WTC11 (cell line): Measurements from ENCODE around the gene DIP2A. TPM values are rescaled to one million over a fixed set of nuclear protein-coding genes. Genes with fewer than 3 reads are reported as not detected.

Experiments
- ATAC-seq: fragments of 200-7000 bp; cut with Tn5 transposase; 2 replicates; pipeline ENCODE4 v1.10.0; 2021; ENCODE audit warnings: mild to moderate bottlenecking, moderate library complexity
- CTCF ChIA-PET: fragments of 300-600 bp; sonication (Branson Sonifier 250); formaldehyde crosslinking; loops from one replicate; lab custom pipeline; 2021; ENCODE audit warnings: antibody characterized with exemption; lab: Charles Lee
- POLR2A ChIA-PET: fragments of 350-600 bp; sonication (Branson Sonifier 250); formaldehyde crosslinking; loops from one replicate; lab custom pipeline; 2021; ENCODE audit warnings: antibody characterized with exemption; lab: Charles Lee
- DNase-seq: peaks from one replicate; pipeline ENCODE4 v3.0.0; 2021; ENCODE audit warnings: low spot score
- H3K27ac Mint-ChIP-seq: 2 replicates; pipeline ENCODE4 v1.8.0; 2021; ENCODE audit warnings: mixed read lengths
- H3K27me3 Mint-ChIP-seq: 2 replicates; pipeline ENCODE4 v1.8.0; 2021; ENCODE audit warnings: low read depth, mild to moderate bottlenecking, moderate library complexity, mixed read lengths
- H3K36me3 Mint-ChIP-seq: 2 replicates; pipeline ENCODE4 v1.8.0; 2021; ENCODE audit warnings: mixed read lengths
- H3K4me1 Mint-ChIP-seq: 2 replicates; pipeline ENCODE4 v1.8.0; 2022; ENCODE audit warnings: mixed read lengths
- H3K4me3 Mint-ChIP-seq: 2 replicates; pipeline ENCODE4 v1.8.0; 2021; ENCODE audit warnings: mild to moderate bottlenecking, moderate library complexity, mixed read lengths
- H3K9me3 Mint-ChIP-seq: 2 replicates; pipeline ENCODE4 v1.8.0; 2021; ENCODE audit warnings: mixed read lengths
- AFF4 ChIP-seq: sonication (generic); formaldehyde crosslinking; IDR thresholded peaks from 2 replicates; pipeline ENCODE4 v1.8.1; 2023; ENCODE audit warnings: mild to moderate bottlenecking, missing genetic modification reagents, borderline replicate concordance
- ATF6 ChIP-seq: sonication (generic); formaldehyde crosslinking; IDR thresholded peaks from 2 replicates; pipeline ENCODE4 v1.8.1; 2023; ENCODE audit warnings: mild to moderate bottlenecking, missing genetic modification reagents
- CBFB ChIP-seq: sonication (generic); formaldehyde crosslinking; IDR thresholded peaks from 2 replicates; pipeline ENCODE4 v1.8.1; 2022; ENCODE audit warnings: mild to moderate bottlenecking, low read depth, missing genetic modification reagents
- E2F4 ChIP-seq: sonication (generic); formaldehyde crosslinking; IDR thresholded peaks from 2 replicates; pipeline ENCODE4 v1.8.1; 2022; ENCODE audit warnings: low read depth, mild to moderate bottlenecking, moderate library complexity, missing genetic modification reagents, borderline replicate concordance
- ELF4 ChIP-seq: sonication (generic); formaldehyde crosslinking; IDR thresholded peaks from 2 replicates; pipeline ENCODE4 v1.8.1; 2022; ENCODE audit warnings: low read depth, mild to moderate bottlenecking, moderate library complexity, missing genetic modification reagents
- ESRRA ChIP-seq: sonication (generic); formaldehyde crosslinking; IDR thresholded peaks from 2 replicates; pipeline ENCODE4 v1.8.1; 2022; ENCODE audit warnings: mild to moderate bottlenecking, missing genetic modification reagents, borderline replicate concordance
- FOXK1 ChIP-seq: sonication (generic); formaldehyde crosslinking; IDR thresholded peaks from 2 replicates; pipeline ENCODE4 v1.8.0; 2022; ENCODE audit warnings: mild to moderate bottlenecking, moderate library complexity, missing genetic modification reagents
- PRRX2 ChIP-seq: fragments of 250-450 bp; sonication (Bioruptor Pico); IDR thresholded peaks from 2 replicates; pipeline ENCODE4 v1.8.0; 2021; ENCODE audit warnings: mild to moderate bottlenecking
- USF1 ChIP-seq: sonication (generic); formaldehyde crosslinking; IDR thresholded peaks from 2 replicates; pipeline ENCODE4 v1.8.0; 2022; ENCODE audit warnings: mild to moderate bottlenecking, missing genetic modification reagents
- ZBTB43 ChIP-seq: sonication (generic); formaldehyde crosslinking; IDR thresholded peaks from 2 replicates; pipeline ENCODE4 v1.8.1; 2023; ENCODE audit warnings: mild to moderate bottlenecking, missing genetic modification reagents
- ZNF232 ChIP-seq: sonication (generic); formaldehyde crosslinking; IDR thresholded peaks from 2 replicates; pipeline ENCODE4 v1.8.0; 2022; ENCODE audit warnings: mild to moderate bottlenecking, missing genetic modification reagents
- total RNA-seq: library from RNA; stranded (reverse); gene quantifications from 3 replicates; pipeline ENCODE4 v1.2.3, GENCODE V29; 2021
- TF ChIP-seq, protein P1 (sequence below): sonication (generic); formaldehyde crosslinking; IDR thresholded peaks from 2 replicates; pipeline ENCODE4 v1.8.0; 2022; ENCODE audit warnings: mild to moderate bottlenecking, missing genetic modification reagents
- TF ChIP-seq, protein P2 (sequence below): sonication (generic); formaldehyde crosslinking; IDR thresholded peaks from 2 replicates; pipeline ENCODE4 v1.8.0; 2023; ENCODE audit warnings: mild to moderate bottlenecking, missing genetic modification reagents
- TF ChIP-seq, protein P3 (sequence below): sonication (generic); formaldehyde crosslinking; IDR thresholded peaks from 2 replicates; pipeline ENCODE4 v1.8.1; 2022; ENCODE audit warnings: mild to moderate bottlenecking, missing genetic modification reagents, moderate library complexity, borderline replicate concordance

Gene DIP2A
- total RNA-seq, 1 experiment from 2014 or later = 39.4 TPM

DNA sequence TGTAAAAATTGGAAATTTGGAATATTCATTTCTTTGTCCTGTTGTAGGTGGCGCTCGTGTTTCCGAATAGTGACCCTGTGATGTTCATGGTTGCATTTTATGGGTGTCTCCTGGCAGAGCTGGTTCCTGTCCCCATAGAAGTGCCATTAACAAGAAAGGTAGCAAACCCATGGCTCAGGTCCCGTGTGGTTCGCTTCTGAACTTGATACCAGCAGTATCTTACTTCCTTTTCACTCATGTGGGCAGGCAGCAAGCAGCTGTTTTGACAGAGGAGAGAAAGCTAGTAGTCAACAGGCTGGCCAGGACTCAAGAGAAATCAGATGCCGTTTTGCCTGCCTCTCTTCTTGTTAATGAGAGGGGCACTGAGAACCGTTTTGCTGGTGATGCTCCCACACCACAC, 73.4 kb downstream of the DIP2A start:
- TF ChIP-seq, protein P1, sequence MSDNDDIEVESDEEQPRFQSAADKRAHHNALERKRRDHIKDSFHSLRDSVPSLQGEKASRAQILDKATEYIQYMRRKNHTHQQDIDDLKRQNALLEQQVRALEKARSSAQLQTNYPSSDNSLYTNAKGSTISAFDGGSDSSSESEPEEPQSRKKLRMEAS (CRISPR knock-in tag) = no peak
- TF ChIP-seq FOXK1 = no peak
- TF ChIP-seq, protein P2, sequence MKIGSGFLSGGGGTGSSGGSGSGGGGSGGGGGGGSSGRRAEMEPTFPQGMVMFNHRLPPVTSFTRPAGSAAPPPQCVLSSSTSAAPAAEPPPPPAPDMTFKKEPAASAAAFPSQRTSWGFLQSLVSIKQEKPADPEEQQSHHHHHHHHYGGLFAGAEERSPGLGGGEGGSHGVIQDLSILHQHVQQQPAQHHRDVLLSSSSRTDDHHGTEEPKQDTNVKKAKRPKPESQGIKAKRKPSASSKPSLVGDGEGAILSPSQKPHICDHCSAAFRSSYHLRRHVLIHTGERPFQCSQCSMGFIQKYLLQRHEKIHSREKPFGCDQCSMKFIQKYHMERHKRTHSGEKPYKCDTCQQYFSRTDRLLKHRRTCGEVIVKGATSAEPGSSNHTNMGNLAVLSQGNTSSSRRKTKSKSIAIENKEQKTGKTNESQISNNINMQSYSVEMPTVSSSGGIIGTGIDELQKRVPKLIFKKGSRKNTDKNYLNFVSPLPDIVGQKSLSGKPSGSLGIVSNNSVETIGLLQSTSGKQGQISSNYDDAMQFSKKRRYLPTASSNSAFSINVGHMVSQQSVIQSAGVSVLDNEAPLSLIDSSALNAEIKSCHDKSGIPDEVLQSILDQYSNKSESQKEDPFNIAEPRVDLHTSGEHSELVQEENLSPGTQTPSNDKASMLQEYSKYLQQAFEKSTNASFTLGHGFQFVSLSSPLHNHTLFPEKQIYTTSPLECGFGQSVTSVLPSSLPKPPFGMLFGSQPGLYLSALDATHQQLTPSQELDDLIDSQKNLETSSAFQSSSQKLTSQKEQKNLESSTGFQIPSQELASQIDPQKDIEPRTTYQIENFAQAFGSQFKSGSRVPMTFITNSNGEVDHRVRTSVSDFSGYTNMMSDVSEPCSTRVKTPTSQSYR (CRISPR knock-in tag) = no peak
- TF ChIP-seq, protein P3, sequence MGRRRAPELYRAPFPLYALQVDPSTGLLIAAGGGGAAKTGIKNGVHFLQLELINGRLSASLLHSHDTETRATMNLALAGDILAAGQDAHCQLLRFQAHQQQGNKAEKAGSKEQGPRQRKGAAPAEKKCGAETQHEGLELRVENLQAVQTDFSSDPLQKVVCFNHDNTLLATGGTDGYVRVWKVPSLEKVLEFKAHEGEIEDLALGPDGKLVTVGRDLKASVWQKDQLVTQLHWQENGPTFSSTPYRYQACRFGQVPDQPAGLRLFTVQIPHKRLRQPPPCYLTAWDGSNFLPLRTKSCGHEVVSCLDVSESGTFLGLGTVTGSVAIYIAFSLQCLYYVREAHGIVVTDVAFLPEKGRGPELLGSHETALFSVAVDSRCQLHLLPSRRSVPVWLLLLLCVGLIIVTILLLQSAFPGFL (CRISPR knock-in tag) = no peak
- no peaks in the 10 kb centered on the region for H3K9me3 Mint-ChIP-seq
- no peak overlapping the region for H3K27ac Mint-ChIP-seq
- no peak overlapping the region for H3K4me3 Mint-ChIP-seq
- ChIA-PET POLR2A (no interaction called here), CTCF (interaction anchor here (0.6 to 1.3 kb wide), 5 partner anchors 17 to 235 kb away, joined by 3 to 5 read pairs (median 3); no protein-coding TSS in a partner anchor)
- H3K36me3 Mint-ChIP-seq = peaks cover 11% of the 10 kb centered on the region
- ATAC-seq = no peak
- DNase-seq = no peak
- no peaks in the 10 kb centered on the region; the same call in 1 of the 2 replicates for H3K4me1 Mint-ChIP-seq
- no peaks in the 10 kb centered on the region for H3K27me3 Mint-ChIP-seq

DNA sequence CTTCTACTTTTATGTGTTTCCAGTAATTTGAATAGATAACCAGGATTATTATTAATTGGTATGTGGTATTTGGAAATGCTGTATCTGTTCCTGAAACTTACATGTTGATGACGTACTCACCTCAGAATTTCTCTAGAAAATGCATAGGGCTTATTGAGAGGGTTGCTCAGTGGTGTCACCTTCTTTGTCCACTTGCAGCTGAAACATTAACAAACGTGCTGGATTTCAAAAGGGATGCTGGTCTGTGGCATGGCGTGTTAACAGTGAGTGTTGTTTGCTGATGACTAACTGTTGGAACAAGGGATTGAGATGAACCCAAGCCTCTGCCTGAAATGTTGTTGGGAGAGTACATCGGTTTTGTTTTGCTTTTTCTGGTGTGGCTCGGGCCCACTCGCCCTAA, 78.3 kb downstream of the DIP2A start:
- ChIA-PET CTCF (no interaction called here), POLR2A (no interaction called here)
- no peaks in the 10 kb centered on the region for H3K27me3 Mint-ChIP-seq
- H3K36me3 Mint-ChIP-seq = peaks cover 31% of the 10 kb centered on the region
- no peak overlapping the region for H3K4me3 Mint-ChIP-seq
- H3K4me1 Mint-ChIP-seq = no peaks in the 10 kb centered on the region
- DNase-seq = no peak
- no peaks in the 10 kb centered on the region for H3K9me3 Mint-ChIP-seq
- no peak overlapping the region for H3K27ac Mint-ChIP-seq
- no peak for ATAC-seq
- no peak for TF ChIP-seq ZBTB43 (CRISPR knock-in tag)
- no peak for TF ChIP-seq E2F4 (CRISPR knock-in tag)
- TF ChIP-seq USF1 (CRISPR knock-in tag) = no peak
- no peak for TF ChIP-seq AFF4
- TF ChIP-seq, protein P1 (CRISPR knock-in tag) = no peak
- TF ChIP-seq ELF4 (CRISPR knock-in tag) = no peak
- TF ChIP-seq ESRRA = no peak
- no peak for TF ChIP-seq CBFB (CRISPR knock-in tag)
- TF ChIP-seq PRRX2 (CRISPR knock-in tag) = no peak
- no peak for TF ChIP-seq ZNF232
- TF ChIP-seq, protein P3 (CRISPR knock-in tag) = no peak
- no peak for TF ChIP-seq ATF6
